ENCODE measurements around the gene TMEM116.

Gene TMEM116

GRCh38 chr12:112031472-112031871 lies 18.5 kb upstream of the TMEM116 start:
- no peak overlapping the region for H3K4me3 ChIP-seq (ENCODE audit: low read depth, low read length)
- no peak for TF ChIP-seq CTCF (IDR thresholded peaks at IDR 0.05; ENCODE audit: borderline replicate concordance, insufficient read depth, low read depth, low read length)

DNA sequence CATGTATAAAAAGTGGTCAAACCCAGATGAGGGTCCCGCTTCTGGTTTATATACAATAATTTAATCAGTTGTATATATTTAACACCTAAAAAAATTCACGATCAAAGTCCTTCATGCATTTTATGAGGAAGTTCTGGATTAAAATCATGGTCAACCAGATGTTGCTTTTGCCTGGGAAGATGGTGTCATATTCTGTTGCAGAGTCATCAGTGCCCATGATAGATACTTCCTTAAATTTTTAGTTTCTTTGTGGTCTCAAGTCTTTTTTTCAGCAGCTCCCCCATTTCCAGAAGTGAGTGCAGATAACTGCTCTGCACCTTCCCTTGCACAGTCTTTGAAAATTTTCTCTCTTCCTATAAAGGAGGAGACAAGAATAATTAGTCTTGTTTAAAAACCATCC lies 16.3 kb upstream of the TMEM116 start:
- TF ChIP-seq CTCF (IDR thresholded peaks at IDR 0.05; ENCODE audit: borderline replicate concordance, insufficient read depth, low read depth, low read length): no peak
- H3K4me3 ChIP-seq (ENCODE audit: low read depth, low read length): no peak overlapping the region

GRCh38 chr12:112025808-112026375 lies 12.9 kb upstream of the TMEM116 start:
- H3K4me3 ChIP-seq (ENCODE audit: low read depth, low read length): no peak overlapping the region
- TF ChIP-seq CTCF (IDR thresholded peaks at IDR 0.05; ENCODE audit: borderline replicate concordance, insufficient read depth, low read depth, low read length): no peak

DNA sequence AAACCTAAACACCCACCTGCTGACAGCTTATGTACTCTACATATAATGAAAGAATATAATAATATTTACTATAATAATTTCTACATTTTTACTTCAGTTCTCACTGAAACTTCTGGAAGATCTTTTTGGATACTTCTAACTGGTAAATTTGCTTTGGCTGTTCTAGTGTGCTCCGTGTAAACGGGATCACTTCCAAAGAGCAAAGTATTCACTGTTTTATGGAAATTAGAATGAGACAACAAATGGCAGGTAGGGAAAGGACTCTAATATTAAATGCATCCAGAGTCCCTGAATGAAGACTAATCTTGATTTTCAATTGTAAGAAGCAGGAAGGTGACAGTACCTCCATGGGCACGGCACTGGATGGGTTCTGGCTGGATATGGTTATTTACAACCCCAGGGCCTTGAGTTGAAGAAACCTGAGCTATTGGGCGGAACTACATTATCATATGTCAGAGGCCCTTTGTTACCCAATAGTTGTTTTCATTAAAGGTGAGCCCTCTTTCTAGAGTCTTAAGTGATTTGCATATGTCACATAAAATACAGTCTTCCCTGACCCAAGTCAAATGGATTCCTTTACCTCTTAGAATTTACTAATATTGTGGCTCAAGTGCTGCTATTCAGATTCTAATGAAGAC lies 10.9 kb upstream of the TMEM116 start:
- no peak overlapping the region for H3K4me3 ChIP-seq (ENCODE audit: low read depth, low read length)
- no peak for TF ChIP-seq CTCF (IDR thresholded peaks at IDR 0.05; ENCODE audit: borderline replicate concordance, insufficient read depth, low read depth, low read length)

DNA sequence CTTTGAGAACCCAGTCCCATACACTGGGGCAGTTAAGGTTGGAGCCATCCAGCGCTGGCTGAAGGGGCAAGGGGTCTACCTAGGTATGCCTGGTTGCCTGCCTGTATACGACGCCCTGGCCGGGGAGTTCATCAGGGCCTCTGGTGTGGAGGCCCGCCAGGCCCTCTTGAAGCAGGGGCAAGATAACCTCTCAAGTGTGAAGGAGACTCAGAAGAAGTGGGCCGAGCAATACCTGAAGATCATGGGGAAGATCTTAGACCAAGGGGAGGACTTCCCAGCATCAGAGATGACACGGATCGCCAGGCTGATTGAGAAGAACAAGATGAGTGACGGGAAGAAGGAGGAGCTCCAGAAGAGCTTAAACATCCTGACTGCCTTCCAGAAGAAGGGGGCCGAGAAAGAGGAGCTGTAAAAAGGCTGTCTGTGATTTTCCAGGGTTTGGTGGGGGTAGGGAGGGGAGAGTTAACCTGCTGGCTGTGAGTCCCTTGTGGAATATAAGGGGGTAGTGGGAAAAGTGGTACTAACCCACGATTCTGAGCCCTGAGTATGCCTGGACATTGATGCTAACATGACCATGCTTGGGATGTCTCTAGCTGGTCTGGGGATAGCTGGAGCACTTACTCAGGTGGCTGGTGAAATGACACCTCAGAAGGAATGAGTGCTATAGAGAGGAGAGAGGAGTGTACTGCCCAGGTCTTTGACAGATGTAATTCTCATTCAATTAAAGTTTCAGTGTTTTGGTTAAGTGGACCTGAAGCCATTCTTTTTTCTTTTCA lies 9.5 kb upstream of the TMEM116 start:
- no peak overlapping the region for H3K4me3 ChIP-seq (ENCODE audit: low read depth, low read length)
- TF ChIP-seq CTCF (IDR thresholded peaks at IDR 0.05; ENCODE audit: borderline replicate concordance, insufficient read depth, low read depth, low read length): no peak

- no peak for TF ChIP-seq CTCF (IDR thresholded peaks at IDR 0.05; ENCODE audit: borderline replicate concordance, insufficient read depth, low read depth, low read length)
- no peak overlapping the region for H3K4me3 ChIP-seq (ENCODE audit: low read depth, low read length)
Observed at GRCh38 chr12:112020947-112021457, 8.0 kb upstream of the TMEM116 start.
